Fibroblast of gingiva (primary cell): ENCODE measurements around the gene LDLRAD4.
A peak's percentile ranks its signal among the peaks of the same experiment; 100 is the strongest.

Source experiments
- DNase-seq: peaks from one replicate; pipeline ENCODE4 v3.0.0-alpha.2; 2011; ENCODE audit warnings: low read depth

Gene LDLRAD4

DNA sequence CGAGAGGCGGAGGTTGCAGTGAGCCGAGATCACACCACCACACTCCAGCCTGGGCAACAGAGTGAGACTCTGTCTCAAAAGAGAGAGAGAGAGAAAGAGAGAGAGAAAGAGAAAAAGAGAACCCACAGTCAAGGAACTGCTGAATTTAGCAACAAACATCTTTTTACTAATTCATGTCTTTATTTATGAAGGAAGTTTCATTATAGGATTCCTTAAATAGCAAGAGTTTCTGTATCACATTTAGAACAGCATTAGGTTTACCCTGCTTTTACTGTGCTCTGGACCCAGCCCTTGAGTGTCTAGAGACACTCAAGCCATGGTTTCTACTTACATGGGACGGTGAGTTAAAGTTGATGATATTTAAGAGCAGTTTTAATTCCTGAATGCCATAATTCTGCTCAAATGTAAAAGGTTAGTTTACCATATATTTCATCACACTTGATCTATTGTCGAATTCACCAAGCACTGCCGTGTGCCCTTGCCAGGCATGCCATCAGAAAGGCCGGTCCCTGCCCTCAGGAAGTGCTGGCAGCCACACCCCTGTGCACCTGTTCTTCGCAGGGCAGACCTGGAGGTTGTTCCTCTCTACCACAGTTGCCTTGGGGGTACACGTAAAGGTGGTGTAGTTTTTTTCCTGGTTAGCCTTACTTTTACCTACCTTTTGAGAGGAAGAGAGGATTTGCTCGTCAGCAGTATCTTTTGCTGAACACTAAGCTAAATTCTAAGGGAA lies 153.3 kb downstream of the LDLRAD4 start:
- DNase-seq: no peak

DNA sequence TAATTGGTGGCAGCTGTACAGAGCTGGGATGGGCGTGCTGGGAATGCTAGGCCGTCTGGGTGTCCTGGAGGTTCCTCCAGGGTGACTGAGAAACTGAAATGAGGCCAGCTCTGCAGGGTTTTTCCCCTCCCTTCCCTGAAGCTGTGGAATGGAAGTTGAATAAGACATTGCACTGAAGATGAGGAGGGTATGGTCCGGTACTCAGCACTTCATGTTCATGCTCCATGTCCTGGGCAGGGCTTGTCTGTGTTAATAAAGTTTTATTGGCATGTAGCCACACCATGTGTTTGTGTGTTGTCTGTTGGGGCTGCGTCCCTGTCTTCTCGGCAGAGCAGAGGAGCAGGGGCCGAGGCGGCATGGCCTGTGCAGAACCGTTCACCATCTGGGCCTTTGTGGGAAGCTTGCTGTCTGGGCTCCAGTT lies 154.0 kb downstream of the LDLRAD4 start:
- no peak for DNase-seq

DNA sequence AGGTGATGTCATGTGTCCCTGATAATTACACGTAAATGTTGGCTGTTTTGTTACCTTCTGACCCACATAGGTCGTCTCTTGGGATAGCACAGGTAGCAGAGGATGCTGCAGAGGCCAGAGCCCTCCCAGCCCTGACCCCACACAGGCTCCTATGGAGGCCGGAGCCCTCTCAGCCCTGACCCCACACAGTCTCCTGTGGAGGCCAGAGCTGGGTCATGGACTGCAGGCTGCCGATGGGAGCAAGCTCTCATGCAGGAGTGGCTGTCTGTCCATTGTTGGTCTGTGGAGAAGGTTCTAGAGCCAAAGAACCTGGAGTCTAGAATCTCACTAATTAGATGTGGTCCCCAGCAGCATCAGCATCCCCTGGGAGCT lies 155.5 kb downstream of the LDLRAD4 start:
- DNase-seq: no peak

DNA sequence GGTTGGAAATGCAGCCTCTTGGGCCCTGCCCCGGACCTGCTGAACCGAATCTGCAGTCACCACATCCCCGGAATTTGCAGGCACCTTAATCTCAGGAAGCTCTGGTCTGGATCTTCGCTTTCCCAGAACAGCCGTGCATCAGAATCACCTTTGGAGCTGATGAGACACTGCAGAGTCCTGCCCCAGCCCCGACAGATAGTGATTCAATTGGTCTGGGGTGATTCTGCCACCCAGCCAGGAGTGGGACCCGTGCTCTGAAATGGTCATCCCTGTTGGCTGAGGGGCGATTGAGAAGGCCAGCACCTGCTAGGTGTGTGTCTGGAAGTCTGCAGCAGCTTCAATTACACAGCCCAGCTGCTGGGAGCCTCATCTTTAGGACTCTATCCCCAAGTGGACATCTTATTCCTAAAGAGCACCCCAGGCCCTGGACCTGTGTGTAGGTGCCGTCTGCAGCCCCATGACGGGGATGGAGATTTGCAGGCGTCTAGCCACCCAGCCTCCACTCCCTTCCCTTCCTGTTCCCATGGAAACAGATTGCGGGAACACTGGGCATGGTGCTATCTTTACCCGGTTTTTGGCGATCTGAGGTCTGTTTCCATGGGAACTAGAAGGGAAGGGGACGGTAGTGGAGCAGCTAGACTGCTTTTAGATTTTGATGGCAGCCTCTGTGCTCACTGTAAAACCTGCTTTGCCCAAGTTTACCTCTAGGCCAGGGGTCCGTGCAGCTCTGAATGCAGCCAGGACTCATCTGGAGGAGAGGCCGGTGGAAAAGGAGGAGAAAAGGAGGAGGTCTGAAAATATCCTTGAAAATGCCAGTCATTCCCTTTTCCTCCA lies 156.1 kb downstream of the LDLRAD4 start:
- DNase-seq: no peak

DNA sequence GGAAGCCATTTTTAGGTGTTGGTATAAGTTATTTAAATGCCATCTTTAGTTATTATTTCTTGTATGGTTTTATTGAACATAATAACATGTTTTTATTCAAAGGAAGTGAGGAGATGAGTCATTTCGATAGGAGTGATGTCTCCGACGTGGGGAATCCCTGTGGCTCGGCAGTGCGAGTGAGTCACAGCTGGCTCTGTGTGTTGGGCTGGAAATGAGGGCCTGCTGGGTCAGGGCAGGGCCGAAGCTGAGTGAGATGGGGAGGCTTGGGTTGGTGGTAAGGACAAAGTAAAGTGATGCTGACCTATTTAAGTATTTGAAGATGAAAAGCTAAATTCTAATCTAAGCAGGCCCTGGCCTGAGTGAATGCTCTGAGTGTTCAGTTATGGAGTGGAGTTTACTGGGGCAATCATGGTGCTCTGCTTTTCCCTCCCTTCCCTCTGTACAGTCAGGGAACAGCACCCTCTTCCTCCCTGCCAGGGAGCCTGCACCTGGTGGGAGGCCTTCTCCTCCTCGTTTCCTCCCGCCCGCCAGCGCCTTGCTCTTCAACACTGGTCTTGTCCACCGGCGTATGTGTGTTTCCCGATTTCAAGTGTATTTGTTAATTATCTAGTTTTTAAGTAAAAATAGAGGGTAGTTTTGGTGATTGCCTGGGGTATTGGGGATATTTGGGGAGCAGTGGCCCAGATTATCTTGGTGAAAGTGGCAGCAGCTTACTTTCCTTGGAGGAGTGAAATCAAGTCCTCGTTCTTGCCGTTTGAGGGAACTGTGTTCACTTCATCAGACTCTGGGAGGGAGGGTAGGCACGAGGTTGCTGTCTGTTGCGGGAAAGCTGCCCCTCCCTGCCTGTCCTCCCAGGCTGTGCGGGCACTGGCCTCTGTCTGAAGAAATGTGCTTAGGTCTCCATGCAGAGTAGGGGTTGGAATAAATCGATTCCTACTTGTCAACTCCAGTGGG lies 157.0 kb downstream of the LDLRAD4 start:
- DNase-seq: peak; percentile 64

DNA sequence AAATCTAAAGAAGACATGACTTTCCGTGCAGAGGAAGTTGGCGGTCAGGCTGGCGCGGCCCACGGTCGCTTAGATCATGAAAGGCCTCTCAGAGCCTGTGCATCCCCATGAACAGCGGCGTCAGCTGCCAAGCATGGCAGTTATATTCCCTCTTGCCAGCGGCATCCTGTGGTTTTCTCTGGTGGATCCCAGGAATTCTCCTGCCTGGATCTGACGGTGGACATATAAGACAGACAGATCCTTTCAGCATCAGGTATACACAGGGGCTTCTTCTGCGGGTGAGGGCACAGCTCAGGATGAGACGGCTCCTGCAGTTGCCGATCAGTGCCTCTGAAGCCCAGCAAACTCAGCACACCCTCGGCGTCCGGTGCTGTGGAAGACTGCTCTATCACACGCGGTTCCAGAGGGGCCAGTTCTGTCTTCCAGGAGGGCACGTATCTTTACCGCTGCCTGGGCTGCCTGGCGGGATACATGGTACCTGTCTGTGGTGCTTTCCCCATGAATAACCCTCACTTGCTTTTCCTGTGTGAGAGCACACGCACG lies 157.8 kb downstream of the LDLRAD4 start:
- no peak for DNase-seq

DNA sequence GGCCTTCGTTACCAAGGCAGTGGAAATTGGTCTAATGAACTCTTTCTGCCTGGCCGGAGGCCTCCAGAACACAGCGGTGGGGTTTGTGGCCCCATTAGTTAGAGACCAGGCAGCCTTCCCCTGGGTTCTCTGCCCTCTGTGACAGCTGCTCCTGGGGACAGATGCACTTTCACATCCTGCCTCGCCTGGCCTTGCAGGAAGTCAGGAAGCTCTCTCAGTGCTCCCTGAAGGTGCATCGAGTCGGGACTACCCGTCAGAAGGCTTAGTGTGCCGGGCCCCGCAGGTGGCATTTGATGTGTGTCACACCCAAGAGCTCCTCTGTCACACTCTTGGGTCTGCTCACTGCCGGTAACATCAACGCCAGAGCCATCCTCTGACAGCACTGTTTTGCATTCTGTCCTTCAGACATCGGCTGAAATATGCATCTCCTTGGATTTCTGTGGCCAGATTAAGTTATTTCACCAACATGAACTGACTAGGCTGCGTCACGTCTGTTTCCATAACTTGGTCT lies 158.3 kb downstream of the LDLRAD4 start:
- no peak for DNase-seq

DNA sequence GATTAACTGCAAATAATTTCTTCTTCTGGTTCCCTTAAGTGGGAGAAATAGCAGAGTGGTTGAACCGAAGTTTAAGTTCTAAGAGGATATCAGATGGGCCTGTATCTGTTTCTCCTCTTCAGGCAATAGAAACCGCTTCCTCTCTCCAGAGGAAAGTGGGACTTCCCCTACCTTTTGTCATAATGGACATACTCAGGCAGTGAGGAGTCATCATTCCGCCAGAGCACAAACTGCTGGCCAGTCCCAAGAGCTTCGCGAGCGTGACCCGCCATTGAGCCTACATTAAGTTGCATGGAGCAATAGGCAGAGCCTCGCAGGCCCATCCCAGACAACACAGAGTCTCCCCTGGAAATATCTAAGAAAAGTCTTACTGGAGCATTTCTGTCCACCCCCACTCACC lies 158.9 kb downstream of the LDLRAD4 start:
- DNase-seq: no peak

DNA sequence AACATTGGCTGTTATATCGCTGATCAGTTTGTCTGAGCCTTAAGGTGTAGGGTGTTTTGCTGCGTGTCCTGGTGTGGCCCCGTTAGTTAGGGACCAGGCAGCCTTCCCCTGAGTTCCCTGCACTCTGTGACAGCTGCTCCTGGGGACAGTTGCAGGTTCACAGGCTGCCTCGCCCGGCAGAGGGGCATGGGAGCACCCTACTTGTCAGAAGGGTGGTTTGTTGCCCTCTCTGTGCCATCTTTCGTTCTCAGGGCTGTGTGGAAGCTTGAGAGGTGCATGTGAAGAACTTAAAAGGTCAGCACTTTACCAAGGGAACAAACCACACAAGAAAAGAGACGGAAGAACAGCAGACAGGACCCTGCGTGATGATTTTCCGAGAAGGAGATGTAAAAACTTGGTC lies 159.6 kb downstream of the LDLRAD4 start:
- no peak for DNase-seq

DNA sequence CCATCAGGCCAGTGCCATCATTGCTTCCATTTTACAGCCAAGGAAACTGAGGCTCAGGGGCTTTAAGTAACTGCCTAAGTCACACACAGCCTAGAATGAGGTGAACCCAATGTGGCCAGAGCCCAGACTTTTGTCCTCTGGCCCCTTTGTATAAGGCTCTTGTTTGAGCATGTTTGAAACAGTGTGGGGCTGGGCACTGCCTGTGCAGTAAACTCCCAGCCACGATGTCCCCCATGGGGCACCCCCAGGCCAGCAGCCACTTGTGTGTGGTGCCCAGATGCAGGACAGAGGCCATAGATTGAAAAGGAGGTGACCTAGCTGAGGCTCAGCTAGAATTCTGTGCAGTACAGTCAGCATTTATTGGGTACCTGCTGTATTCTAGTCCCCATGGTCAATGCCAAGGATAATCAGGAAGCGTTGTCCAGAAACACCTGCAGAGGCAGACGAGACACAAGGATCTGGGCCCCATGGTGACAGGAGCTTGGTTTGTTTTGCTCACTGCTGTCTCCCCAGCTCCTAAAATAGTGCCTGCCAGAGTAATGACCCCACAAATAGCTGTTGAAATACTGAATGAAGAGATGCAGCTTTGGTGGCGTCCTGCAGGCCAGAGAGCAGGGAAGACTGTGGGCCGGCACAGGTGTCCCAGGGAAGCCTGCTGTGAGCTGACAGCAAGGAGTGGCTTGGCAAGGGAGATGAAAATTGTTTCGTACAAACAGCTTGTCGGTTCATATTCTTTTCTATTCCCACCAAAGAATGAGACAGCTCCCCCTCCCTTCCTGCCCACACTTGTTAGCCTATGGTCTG lies 160.7 kb downstream of the LDLRAD4 start:
- no peak for DNase-seq

DNA sequence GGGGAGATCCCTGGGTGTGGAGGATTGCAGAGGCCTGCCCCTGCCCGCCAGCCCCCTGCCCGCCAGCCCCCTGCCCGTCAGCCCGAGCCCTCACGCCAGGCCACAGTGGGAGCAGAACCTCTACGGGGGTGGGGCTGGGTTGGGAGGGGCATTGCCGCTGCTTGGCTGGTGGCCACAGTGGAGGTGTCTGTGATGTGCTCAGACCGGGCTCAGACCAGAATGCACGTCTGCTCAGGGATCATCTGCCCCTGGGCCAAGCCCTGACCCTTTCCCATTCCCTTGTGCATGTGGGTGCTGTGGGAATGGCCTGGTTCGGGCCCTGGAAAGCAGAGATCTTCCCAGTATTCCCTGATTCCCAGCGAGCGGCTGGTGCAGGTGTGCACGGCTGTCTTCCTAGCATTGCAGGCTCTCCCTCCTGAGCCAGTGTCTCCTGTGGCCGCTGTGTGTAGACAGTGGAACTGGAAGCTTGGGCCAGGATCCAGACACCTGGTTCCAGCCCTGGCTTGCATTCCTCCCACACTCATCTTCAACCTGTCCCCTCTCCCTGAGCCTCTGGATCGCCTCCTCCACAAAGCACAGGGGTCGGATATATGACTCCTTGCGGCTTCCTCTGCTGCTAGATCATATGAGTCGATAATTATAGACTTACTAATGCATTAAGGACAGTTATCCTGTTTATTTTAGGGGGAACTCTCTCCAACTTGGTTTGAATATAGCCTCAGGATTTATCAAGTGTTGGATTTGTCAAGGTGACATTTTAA lies 161.6 kb downstream of the LDLRAD4 start:
- DNase-seq: no peak

DNA sequence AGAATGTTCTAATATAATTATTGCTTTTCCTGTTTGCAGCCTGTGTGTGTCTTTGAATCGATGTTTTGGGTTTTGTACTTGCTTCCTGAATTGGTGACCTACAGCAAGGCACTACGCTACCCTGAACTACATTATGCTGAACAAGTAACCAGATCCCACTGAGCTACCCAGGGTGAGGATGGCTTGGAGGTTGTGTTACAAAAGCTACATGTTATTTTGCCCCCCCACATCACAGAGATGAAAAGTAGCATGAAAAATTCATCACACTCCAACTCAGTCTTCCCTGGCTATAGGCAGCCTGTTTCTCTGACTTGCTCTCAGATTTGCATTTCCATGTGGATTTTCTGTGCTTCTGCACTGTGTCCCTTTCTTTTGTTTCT lies 162.1 kb downstream of the LDLRAD4 start:
- no peak for DNase-seq

DNA sequence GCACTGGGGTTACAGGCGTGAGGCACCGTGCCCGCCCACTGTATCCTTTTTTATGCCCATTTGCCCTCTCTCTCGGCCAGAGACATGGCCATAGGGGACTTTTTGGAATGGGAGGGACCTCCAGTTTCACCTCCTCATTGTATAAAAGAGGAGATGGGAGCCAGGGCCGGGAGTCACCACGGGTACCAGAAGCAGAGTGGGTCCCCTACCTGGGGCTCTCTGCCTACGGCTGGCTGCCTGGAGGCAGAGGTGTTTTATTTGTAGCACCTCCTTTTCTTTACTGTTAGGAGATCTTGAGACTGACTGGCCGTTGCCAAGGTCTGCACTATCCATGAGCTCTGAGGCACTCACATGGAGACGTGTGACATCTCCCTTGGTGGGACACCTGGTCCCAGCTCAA lies 162.8 kb downstream of the LDLRAD4 start:
- no peak for DNase-seq

DNA sequence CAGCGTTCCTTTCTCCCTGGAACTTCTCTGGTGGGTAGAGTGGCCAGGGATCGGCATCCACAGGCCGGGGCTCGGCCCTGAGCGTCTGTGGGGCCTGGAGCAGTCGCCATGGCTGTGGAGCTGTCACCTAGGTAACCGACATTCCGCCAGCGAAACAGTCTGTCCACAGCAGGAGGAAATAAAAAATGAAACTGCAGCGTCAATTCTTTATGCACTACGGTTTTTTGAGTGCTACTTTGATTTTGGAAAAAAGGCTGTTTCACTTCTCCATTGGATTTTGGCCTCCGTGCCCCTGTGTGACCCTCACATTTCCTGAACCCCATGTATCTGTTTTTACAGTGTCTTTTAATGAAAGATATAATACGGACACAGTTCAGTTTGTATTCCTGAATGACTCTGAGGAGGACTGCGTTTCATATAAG lies 163.4 kb downstream of the LDLRAD4 start:
- DNase-seq: peak; percentile 71

DNA sequence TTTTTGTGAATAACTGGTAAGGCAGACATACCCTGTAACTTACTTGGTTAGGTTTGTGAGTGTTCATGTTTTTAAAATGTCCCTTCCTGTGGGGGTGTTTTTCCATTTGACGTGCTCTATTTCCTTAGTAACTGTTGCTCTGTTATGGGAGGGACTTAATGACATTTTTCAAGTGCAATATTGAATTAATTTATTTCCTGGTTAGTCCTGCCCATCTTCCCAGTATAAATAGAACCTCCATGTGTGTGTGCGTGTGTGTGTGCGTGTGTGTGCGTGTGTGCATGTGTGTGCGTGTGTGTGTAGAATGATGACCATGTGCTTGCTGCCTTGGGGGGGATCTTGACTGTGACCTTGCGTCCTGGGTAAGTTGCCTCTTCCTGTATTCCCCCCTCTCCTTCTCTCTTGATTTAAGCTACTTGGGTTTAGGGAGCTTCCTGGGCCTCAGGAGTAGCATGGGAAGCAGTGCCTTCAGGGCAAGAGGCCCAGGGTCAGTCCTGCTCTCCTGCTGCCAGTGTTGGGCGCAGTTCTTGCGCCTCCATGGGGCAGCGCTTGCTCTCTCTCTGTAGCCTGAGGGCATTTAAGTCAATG lies 163.9 kb downstream of the LDLRAD4 start:
- peak; percentile 80 for DNase-seq

DNA sequence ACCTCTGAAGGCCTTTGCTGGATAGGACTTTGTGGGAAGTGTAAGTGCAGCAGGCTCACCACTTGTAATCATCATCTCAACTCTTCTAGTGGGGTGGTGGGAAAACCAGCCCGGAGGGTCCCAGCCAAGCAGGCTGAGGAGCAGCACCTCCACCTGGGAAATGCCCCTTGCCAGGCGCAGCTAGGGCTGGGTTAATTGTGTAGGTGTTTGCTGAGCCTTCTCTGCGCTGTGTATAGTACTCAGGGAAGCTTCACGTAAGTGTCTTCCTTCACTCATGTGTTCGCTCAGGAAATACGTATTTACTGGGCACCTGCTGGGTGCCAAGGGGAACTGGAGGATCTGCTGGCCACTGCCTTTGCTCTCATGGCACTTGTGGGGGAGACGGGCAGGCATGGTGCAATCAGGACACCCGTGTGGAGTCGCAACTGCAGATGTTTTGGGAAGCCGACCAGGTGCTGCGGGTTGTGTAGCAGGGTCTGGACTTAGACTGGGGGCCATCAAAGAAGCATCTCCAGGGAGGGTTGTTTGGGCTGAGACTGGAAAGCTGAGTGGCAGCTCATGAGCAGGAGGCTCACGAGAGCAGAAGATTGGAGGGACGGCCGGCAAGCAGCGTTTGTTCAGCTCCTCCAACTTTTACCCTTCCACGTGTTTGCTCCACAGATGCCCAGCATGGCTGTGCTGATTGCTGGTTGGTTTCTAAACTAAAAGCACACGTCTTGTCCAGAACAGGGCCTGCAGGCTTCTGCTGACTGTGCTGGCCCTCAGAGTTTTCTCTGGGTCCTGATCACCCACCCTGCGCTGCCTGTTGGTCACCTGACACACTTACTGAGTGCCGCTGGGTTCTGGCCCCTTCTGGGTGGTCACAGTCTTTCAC lies 164.6 kb downstream of the LDLRAD4 start:
- DNase-seq: no peak

DNA sequence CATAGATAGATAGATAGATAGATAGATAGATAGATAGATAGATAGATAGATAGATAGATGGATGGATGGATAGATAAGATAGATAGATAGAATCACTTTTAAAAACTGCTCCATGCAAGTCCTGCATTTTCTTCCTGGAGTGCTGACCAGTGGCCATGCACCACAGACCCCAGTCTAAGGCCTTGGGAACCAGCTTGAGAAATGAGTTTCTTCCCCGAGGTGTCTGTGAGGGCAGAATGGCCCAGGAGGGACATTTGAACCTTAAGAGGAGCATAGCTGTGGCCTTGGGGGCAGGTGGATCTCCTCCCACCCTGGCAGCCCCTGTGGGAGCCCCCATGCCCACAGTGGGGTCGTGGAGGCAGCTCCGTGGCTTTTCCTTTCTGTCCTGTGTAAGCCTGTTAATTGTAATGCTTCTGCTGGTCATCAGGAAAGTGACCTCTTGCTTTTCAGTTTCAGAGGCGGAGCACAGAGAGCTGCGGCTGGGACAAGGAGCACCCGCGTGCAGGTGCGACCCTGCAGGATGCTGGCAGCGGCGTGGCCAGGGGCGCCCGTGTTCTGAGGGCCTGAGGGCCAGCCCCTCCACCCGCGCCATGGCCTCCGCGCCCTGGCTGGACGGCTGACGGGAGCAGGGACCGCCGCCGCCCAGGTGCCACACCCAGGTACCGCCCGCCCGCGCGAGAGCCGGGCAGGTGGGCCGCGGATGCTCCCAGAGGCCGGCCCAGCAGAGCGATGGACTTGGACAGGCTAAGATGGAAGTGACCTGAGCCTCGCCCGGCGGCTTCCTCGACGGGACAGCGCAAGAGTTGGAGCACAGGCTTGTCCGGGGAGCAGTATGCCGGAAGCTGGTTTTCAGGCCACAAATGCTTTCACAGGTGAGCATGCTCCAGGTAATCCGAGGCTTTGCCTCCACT lies 168.6 kb downstream of the LDLRAD4 start:
- no peak for DNase-seq
